Fibroblast of lung (primary cell): ENCODE measurements around the gene LRMDA. TPM values are rescaled to one million over a fixed set of nuclear protein-coding genes. Genes with fewer than 3 reads are reported as not detected.

Source experiments
- polyA plus RNA-seq, 2 donors: library from polyadenylated mRNA; depleted of rRNA in 1 of 2; stranded (reverse) in 1 of 2; unstranded in 1 of 2; fragments of >200 nt; gene quantifications; 2 replicates each; pipeline ENCODE4 v1.2.1, GENCODE V29; 2011 to 2012; ENCODE audit warnings: missing spikeins in 1 of 2
- total RNA-seq: library from RNA; depleted of rRNA; stranded (reverse); fragments of >200 nt; gene quantifications from 2 replicates; pipeline ENCODE4 v1.2.1, GENCODE V29; 2014

The LRMDA gene
- total and polyA plus RNA-seq, 2 donors (not counting 1 experiment from before 2014, with no cell fraction given): 1.7 to 2.0 TPM

Other genes with a start within 250 kb of the LRMDA start
- 145 and 151 TPM in 2 replicates for gene VDAC2, start 220.8 kb upstream of the LRMDA start, total RNA-seq
- 208 and 225 TPM in 2 replicates for gene VDAC2, start 220.8 kb upstream of the LRMDA start, polyA plus RNA-seq
- 5.6 and 8.3 TPM in 2 replicates for gene COMTD1, start 195.7 kb upstream of the LRMDA start, total RNA-seq
- gene COMTD1, start 195.7 kb upstream of the LRMDA start, polyA plus RNA-seq: 2.0 and 2.8 TPM in 2 replicates
- gene ZNF503, start 29.9 kb upstream of the LRMDA start, total RNA-seq: 7.1 and 8.2 TPM in 2 replicates
- gene ZNF503, start 29.9 kb upstream of the LRMDA start, polyA plus RNA-seq: 3.4 and 4.9 TPM in 2 replicates